Lower leg skin (tissue), 3 donors: ENCODE results near the gene ANO7.

Experiments used
- POLR2A ChIP-seq, 2 donors: fragments of 450-650 bp; IDR thresholded peaks; one replicate each; pipeline ENCODE4 v1.6.1; 2016 to 2017; ENCODE audit warnings: antibody characterized with exemption in 2 of 2, mild to moderate bottlenecking in 1 of 2, moderate library complexity in 1 of 2
- TF ChIP-seq, protein P1 (sequence below), 3 donors: fragments of 450-650 bp; IDR thresholded peaks; one replicate each; pipeline ENCODE4 v1.5.1; 2016; ENCODE audit warnings: antibody characterized with exemption in 3 of 3, mild to moderate bottlenecking in 3 of 3, moderate library complexity in 2 of 3

DNA sequence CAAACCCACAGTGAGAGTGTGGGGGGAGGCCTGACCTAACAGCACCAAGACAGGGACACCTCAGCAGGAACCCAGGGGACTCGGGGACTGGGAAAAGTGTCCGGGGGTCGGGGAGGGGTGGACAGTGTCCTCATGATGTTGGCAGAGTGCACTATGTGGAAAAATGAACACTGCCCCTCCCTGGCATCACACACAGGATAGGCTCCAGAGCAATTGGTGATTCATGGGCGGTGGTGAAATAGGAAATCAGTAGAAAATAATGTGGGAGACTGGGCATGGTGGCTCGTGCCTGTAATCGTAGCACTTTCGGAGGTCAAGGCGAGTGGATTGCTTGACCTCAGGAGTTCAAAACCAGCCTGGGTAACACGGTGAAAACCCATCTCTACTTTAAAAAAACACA is 3.6 kb upstream of the ANO7 start:
- TF ChIP-seq, protein P1, sequence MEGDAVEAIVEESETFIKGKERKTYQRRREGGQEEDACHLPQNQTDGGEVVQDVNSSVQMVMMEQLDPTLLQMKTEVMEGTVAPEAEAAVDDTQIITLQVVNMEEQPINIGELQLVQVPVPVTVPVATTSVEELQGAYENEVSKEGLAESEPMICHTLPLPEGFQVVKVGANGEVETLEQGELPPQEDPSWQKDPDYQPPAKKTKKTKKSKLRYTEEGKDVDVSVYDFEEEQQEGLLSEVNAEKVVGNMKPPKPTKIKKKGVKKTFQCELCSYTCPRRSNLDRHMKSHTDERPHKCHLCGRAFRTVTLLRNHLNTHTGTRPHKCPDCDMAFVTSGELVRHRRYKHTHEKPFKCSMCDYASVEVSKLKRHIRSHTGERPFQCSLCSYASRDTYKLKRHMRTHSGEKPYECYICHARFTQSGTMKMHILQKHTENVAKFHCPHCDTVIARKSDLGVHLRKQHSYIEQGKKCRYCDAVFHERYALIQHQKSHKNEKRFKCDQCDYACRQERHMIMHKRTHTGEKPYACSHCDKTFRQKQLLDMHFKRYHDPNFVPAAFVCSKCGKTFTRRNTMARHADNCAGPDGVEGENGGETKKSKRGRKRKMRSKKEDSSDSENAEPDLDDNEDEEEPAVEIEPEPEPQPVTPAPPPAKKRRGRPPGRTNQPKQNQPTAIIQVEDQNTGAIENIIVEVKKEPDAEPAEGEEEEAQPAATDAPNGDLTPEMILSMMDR (IDR thresholded peaks at IDR 0.05): no peak
- no peak for TF ChIP-seq POLR2A (IDR thresholded peaks at IDR 0.05)
